PFSK-1 (cell line): Measurements from ENCODE around the gene BTG2.

ENCODE experiments used
- FOXP2 ChIP-seq: optimal IDR thresholded peaks from 2 replicates; pipeline ENCODE3; 2011; ENCODE audit warnings: borderline replicate concordance, control low read depth, inconsistent platforms; ENCODE audit not compliant: insufficient read depth; ENCODE audit errors: extremely low read length, extremely low read depth
- POLR2AphosphoS5 ChIP-seq: IDR thresholded peaks from 2 replicates; pipeline ENCODE4 v1.6.1; 2012; ENCODE audit warnings: low read depth, mild to moderate bottlenecking, control low read depth, low read length, moderate library complexity
- SIN3A ChIP-seq: IDR thresholded peaks from 2 replicates; pipeline ENCODE4 v1.6.1; 2012; ENCODE audit warnings: mild to moderate bottlenecking, low read length, moderate library complexity, borderline replicate concordance; ENCODE audit not compliant: insufficient read depth
- TAF1 ChIP-seq: IDR thresholded peaks from 2 replicates; pipeline ENCODE4 v1.6.1; 2012; ENCODE audit warnings: low read length, control low read depth, borderline replicate concordance; ENCODE audit not compliant: insufficient read depth
- TF ChIP-seq, protein P1 (sequence below), 2 experiments: IDR thresholded peaks; 2 replicates each; pipeline versions ENCODE4 v1.6.1 to v1.8.0; 2011 to 2012; ENCODE audit warnings: low read depth in 2 of 2, low read length in 2 of 2, control low read depth in 1 of 2, inconsistent platforms in 1 of 2, mild to moderate bottlenecking in 1 of 2, moderate library complexity in 1 of 2; ENCODE audit not compliant: insufficient read depth in 1 of 2

The BTG2 gene

DNA sequence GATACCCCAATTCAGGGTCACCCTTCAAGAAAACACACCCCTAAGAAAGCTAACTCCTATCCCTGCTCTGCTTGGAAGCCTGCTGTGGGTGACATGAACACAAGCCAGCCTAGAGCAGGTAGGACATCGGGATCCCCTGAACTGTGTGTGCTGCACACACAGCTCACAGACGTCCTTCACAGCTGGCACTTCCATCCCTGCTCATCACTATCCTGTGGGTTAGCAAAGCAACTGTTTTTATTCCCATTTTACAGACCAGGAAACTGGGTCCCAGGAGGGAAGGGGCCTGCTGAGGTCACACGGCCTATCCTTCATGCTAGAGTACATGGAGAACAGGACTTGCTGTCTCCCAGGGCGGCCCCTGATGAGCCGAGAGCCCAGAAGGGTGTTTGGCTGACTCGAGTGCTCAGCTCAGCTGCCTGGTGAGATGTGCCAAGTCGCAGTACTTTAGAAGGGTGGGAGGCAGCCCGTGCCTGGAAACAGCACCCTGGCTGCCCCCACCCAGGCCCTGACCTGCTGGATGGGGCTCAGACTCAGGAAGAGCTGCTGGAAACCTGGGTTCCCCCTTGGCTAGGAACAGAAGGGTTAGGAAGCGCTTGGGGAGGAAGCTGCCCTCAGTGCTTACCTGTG is 28.3 kb upstream of the BTG2 start:
- TF ChIP-seq, protein P1, sequence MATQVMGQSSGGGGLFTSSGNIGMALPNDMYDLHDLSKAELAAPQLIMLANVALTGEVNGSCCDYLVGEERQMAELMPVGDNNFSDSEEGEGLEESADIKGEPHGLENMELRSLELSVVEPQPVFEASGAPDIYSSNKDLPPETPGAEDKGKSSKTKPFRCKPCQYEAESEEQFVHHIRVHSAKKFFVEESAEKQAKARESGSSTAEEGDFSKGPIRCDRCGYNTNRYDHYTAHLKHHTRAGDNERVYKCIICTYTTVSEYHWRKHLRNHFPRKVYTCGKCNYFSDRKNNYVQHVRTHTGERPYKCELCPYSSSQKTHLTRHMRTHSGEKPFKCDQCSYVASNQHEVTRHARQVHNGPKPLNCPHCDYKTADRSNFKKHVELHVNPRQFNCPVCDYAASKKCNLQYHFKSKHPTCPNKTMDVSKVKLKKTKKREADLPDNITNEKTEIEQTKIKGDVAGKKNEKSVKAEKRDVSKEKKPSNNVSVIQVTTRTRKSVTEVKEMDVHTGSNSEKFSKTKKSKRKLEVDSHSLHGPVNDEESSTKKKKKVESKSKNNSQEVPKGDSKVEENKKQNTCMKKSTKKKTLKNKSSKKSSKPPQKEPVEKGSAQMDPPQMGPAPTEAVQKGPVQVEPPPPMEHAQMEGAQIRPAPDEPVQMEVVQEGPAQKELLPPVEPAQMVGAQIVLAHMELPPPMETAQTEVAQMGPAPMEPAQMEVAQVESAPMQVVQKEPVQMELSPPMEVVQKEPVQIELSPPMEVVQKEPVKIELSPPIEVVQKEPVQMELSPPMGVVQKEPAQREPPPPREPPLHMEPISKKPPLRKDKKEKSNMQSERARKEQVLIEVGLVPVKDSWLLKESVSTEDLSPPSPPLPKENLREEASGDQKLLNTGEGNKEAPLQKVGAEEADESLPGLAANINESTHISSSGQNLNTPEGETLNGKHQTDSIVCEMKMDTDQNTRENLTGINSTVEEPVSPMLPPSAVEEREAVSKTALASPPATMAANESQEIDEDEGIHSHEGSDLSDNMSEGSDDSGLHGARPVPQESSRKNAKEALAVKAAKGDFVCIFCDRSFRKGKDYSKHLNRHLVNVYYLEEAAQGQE (IDR thresholded peaks at IDR 0.05; ENCODE audit: insufficient read depth in 1 of 2, low read depth in 2 of 2, low read length in 2 of 2): no peak
- TF ChIP-seq TAF1 (no peak), POLR2AphosphoS5 (no peak), SIN3A (no peak), FOXP2 (no peak)

DNA sequence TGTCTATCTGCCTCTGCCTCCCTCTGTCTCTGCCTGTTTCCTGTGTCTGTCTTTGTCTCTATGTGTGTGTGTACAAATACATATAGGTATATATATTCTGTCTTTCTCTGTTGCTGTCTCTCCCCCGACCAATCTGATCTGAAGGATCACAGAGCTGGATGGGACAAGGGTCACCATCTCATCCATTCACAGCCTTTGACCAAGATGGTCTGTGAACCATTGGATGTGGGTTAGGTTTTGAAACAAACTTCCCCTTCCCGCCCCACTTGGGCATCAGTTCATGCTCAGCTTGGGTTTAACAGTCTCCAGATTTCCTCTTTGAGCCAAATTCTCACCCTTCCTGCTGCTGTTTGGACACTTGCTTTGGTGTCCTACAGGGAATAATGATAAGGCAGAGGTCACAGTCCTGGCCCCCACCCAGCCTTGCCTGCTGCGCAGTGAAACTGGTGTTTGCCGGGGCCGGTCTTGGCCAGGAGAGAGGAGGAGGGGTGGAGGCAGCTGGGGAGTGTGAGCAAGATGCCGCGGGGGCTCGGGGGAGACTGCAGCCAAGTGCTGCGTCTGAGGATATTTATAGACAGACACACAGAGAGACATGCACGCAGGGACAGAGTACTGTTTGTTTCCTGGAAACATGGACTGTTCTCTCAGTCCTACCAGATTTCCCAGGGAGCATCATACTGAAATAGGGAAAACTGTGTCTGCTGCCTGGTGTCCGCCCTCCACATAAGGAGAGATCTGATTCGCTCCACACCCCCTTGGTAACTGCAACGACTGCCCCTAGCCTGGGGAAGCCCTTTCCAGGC is 27.0 kb upstream of the BTG2 start:
- TF ChIP-seq, protein P1 (IDR thresholded peaks at IDR 0.05; ENCODE audit: insufficient read depth in 1 of 2, low read depth in 2 of 2, low read length in 2 of 2): no peak
- no peak for TF ChIP-seq TAF1
- no peak for TF ChIP-seq SIN3A
- no peak for TF ChIP-seq FOXP2
- no peak for TF ChIP-seq POLR2AphosphoS5

- TF ChIP-seq SIN3A: no peak
These were observed 26.4 kb upstream of the BTG2 start for GRCh38 chr1:203278885-203279406.

- no peak for TF ChIP-seq FOXP2
- no peak for TF ChIP-seq POLR2AphosphoS5
- TF ChIP-seq TAF1: no peak
- TF ChIP-seq SIN3A: no peak
- TF ChIP-seq, protein P1 (IDR thresholded peaks at IDR 0.05; ENCODE audit: insufficient read depth in 1 of 2, low read depth in 2 of 2, low read length in 2 of 2): no peak
These were observed 25.3 kb upstream of the BTG2 start for GRCh38 chr1:203280061-203280460.

GRCh38 chr1:203281033-203281432 is 24.3 kb upstream of the BTG2 start:
- TF ChIP-seq FOXP2: no peak
- no peak for TF ChIP-seq TAF1
- TF ChIP-seq POLR2AphosphoS5: no peak
- no peak for TF ChIP-seq SIN3A
- TF ChIP-seq, protein P1 (IDR thresholded peaks at IDR 0.05; ENCODE audit: insufficient read depth in 1 of 2, low read depth in 2 of 2, low read length in 2 of 2): no peak
